HG03378 (cell line): Measurements from ENCODE around the gene EHD1.

Experiments used
- ATAC-seq: cut with Tn5 transposase; IDR thresholded peaks from one replicate; pipeline ENCODE4 v1.9.1; 2021; ENCODE audit warnings: mild to moderate bottlenecking, moderate library complexity; ENCODE audit not compliant: unreplicated experiment

EHD1 gene

GRCh38 chr11:64875369-64876228 is 2.8 kb downstream of the EHD1 start:
- ATAC-seq: no peak

GRCh38 chr11:64874308-64875240 is 3.8 kb downstream of the EHD1 start:
- ATAC-seq: no peak

GRCh38 chr11:64872790-64873488 is 5.5 kb downstream of the EHD1 start:
- ATAC-seq: no peak

GRCh38 chr11:64871492-64871891 is 6.9 kb downstream of the EHD1 start:
- no peak for ATAC-seq

- ATAC-seq: no peak
Measured at GRCh38 chr11:64870893-64871466, 7.4 kb downstream of the EHD1 start.

GRCh38 chr11:64870176-64870892 is 8.1 kb downstream of the EHD1 start:
- no peak for ATAC-seq

GRCh38 chr11:64869571-64870175 is 8.7 kb downstream of the EHD1 start:
- no peak for ATAC-seq

GRCh38 chr11:64868904-64869570 is 9.4 kb downstream of the EHD1 start:
- no peak for ATAC-seq

- ATAC-seq: no peak
Measured at GRCh38 chr11:64867748-64868462, 10.5 kb downstream of the EHD1 start.

- ATAC-seq: no peak
Measured at GRCh38 chr11:64866173-64866491, 12.3 kb downstream of the EHD1 start.

GRCh38 chr11:64865286-64866172 is 12.9 kb downstream of the EHD1 start:
- peak; percentile 36 for ATAC-seq

- no peak for ATAC-seq
Measured at GRCh38 chr11:64864473-64865285, 13.7 kb downstream of the EHD1 start.

GRCh38 chr11:64864135-64864472 is 14.3 kb downstream of the EHD1 start:
- ATAC-seq: no peak

- no peak for ATAC-seq
Measured at GRCh38 chr11:64863391-64864060, 14.9 kb downstream of the EHD1 start.

- no peak for ATAC-seq
Measured at GRCh38 chr11:64862987-64863390, 15.4 kb downstream of the EHD1 start.

GRCh38 chr11:64861227-64861975 is 17.0 kb downstream of the EHD1 start:
- no peak for ATAC-seq
